CD4-positive, alpha-beta memory T cell (primary cell): ENCODE results near the gene HOXD10. TPM values are rescaled to one million over a fixed set of nuclear protein-coding genes. Genes with fewer than 3 reads are reported as not detected.
A peak's percentile ranks its signal among the peaks of the same experiment; 100 is the strongest.

Source experiments
- CTCF ChIA-PET: fragments of 350-600 bp; sonication (Branson Sonifier 250); formaldehyde crosslinking; loops from one replicate; lab custom pipeline; 2021; ENCODE audit warnings: inconsistent platforms; ENCODE audit not compliant: partially characterized antibody; lab: Charles Lee
- POLR2A ChIA-PET: fragments of 350-600 bp; sonication (Branson Sonifier 250); formaldehyde crosslinking; loops from one replicate; lab custom pipeline; 2021; ENCODE audit not compliant: partially characterized antibody; lab: Charles Lee
- DNase-seq, 5 donors: peaks; one replicate each; pipeline versions ENCODE4 v3.0.0 to v3.0.0-alpha.2; 2020 to 2022; ENCODE audit warnings: mixed read lengths in 1 of 5
- H3K27ac ChIP-seq: one replicate; pipeline ENCODE4 v1.7.0; 2013; ENCODE audit warnings: low read depth, low read length
- H3K27me3 ChIP-seq: 2 replicates; pipeline ENCODE4 v1.7.0; 2013; ENCODE audit warnings: mild to moderate bottlenecking, low read length, moderate library complexity; ENCODE audit not compliant: insufficient read depth
- H3K36me3 ChIP-seq: 2 replicates; pipeline ENCODE4 v1.7.0; 2013; ENCODE audit warnings: mild to moderate bottlenecking, low read length, moderate library complexity; ENCODE audit not compliant: insufficient read depth
- H3K4me1 ChIP-seq: 2 replicates; pipeline ENCODE4 v1.7.0; 2013; ENCODE audit warnings: mild to moderate bottlenecking, low read length, moderate library complexity; ENCODE audit not compliant: insufficient read depth
- H3K4me3 ChIP-seq, 2 donors: one replicate each; pipeline ENCODE4 v1.7.0; 2013; ENCODE audit warnings: low read length in 2 of 2, mild to moderate bottlenecking in 1 of 2
- H3K9me3 ChIP-seq, 2 donors: one replicate each; pipeline ENCODE4 v1.7.0; 2013; ENCODE audit warnings: low read length in 2 of 2, control low read depth in 1 of 2; ENCODE audit not compliant: control insufficient read depth in 1 of 2
- H3K27ac Mint-ChIP-seq, 7 donors: one replicate each; pipeline ENCODE4 v1.8.0; 2020 to 2021; ENCODE audit warnings: mixed read lengths in 7 of 7, mild to moderate bottlenecking in 6 of 7, inconsistent platforms in 3 of 7, moderate library complexity in 3 of 7
- H3K27me3 Mint-ChIP-seq, 2 donors: one replicate each; pipeline ENCODE4 v1.8.0; 2020 to 2021; ENCODE audit warnings: mixed read lengths in 2 of 2
- H3K36me3 Mint-ChIP-seq, 2 donors: one replicate each; pipeline ENCODE4 v1.8.0; 2020 to 2021; ENCODE audit warnings: mixed read lengths in 2 of 2, inconsistent platforms in 1 of 2, mild to moderate bottlenecking in 1 of 2
- H3K4me1 Mint-ChIP-seq, 4 donors: one replicate each; pipeline ENCODE4 v1.8.0; 2020 to 2021; ENCODE audit warnings: mixed read lengths in 4 of 4, mild to moderate bottlenecking in 1 of 4
- H3K4me3 Mint-ChIP-seq, 8 donors: one replicate each; pipeline ENCODE4 v1.8.0; 2020 to 2021; ENCODE audit warnings: mixed read lengths in 8 of 8, mild to moderate bottlenecking in 7 of 8, moderate library complexity in 6 of 8, inconsistent platforms in 3 of 8
- H3K9me3 Mint-ChIP-seq, 8 donors: one replicate each; pipeline ENCODE4 v1.8.0; 2020 to 2021; ENCODE audit warnings: mixed read lengths in 8 of 8, mild to moderate bottlenecking in 5 of 8, inconsistent platforms in 3 of 8, moderate library complexity in 1 of 8
- intact Hi-C: fragments of 100-400 bp; cut with micrococcal nuclease; formaldehyde crosslinking; loops from one replicate; pipeline ENCODE4 v1.15.1; 2023
- polyA plus RNA-seq, 2 donors: library from polyadenylated mRNA; unstranded; fragments of 300-500 nt; fragmentation: Illumina TruSeq; gene quantifications; one replicate each; pipeline ENCODE4 v1.2.3, GENCODE V29; 2021
- total RNA-seq, 2 experiments: library from RNA; stranded (reverse); gene quantifications; one replicate each; pipeline ENCODE4 v1.2.3, GENCODE V29; 2021

HOXD10 gene
- total and polyA plus RNA-seq, 4 experiments from 2014 or later = not detected

GRCh38 chr2:176136374-176137251, 20.0 kb downstream of the HOXD10 start:
- H3K4me3 ChIP-seq = no peak overlapping the region
- POLR2A ChIA-PET = no interaction called here
- intact Hi-C loops = no loop called here
- H3K36me3 ChIP-seq = no peaks in the 10 kb centered on the region
- H3K4me1 ChIP-seq = peaks cover 38% of the 10 kb centered on the region
- no peak for DNase-seq
- H3K4me1 Mint-ChIP-seq = peaks cover 18 to 54% (median 39%) of the 10 kb centered on the region in 4 donors
- CTCF ChIA-PET = interaction anchor here (1.6 to 2.1 kb wide), 2 partner anchors 9 to 319 kb away, joined by 6 to 8 read pairs; no protein-coding TSS in a partner anchor
- peaks cover 0 to 41% (median 34%) of the 10 kb centered on the region in 8 donors for H3K9me3 Mint-ChIP-seq
- peaks cover 2 to 8% of the 10 kb centered on the region in 2 donors for H3K36me3 Mint-ChIP-seq
- H3K9me3 ChIP-seq = no peaks in the 10 kb centered on the region
- no peak overlapping the region for H3K27ac ChIP-seq
- H3K27ac Mint-ChIP-seq = peak overlapping the region in 2 of 7 donors; percentile 26 to 54
- peak overlapping the region in 6 of 8 donors; percentile 48 to 77 (median 66) for H3K4me3 Mint-ChIP-seq
- H3K27me3 Mint-ChIP-seq = peaks cover 72 to 79% of the 10 kb centered on the region in 2 donors
- peaks cover 94% of the 10 kb centered on the region for H3K27me3 ChIP-seq

- Histone ChIP-seq H3K4me1 (peaks cover 34% of the 10 kb centered on the region), H3K4me3 (no peak overlapping the region), H3K27ac (no peak overlapping the region), H3K9me3 (no peaks in the 10 kb centered on the region), H3K36me3 (no peaks in the 10 kb centered on the region), H3K27me3 (peaks cover 96% of the 10 kb centered on the region)
- no peak for DNase-seq
- intact Hi-C loops = no loop called here
- POLR2A ChIA-PET = no interaction called here
- Mint-ChIP-seq H3K36me3 (peaks cover 2 to 8% of the 10 kb centered on the region in 2 donors), H3K9me3 (peaks cover 0 to 40% (median 30%) of the 10 kb centered on the region in 8 donors), H3K27ac (peak overlapping the region in 2 of 7 donors; percentile 41 to 47), H3K4me3 (peak overlapping the region in 3 of 8 donors; percentile 35 to 54 (median 46)), H3K4me1 (peaks cover 16 to 52% (median 36%) of the 10 kb centered on the region in 4 donors), H3K27me3 (peaks cover 74 to 81% of the 10 kb centered on the region in 2 donors)
- CTCF ChIA-PET = no interaction called here
Measured at GRCh38 chr2:176137252-176137580, 20.6 kb downstream of the HOXD10 start.

DNA sequence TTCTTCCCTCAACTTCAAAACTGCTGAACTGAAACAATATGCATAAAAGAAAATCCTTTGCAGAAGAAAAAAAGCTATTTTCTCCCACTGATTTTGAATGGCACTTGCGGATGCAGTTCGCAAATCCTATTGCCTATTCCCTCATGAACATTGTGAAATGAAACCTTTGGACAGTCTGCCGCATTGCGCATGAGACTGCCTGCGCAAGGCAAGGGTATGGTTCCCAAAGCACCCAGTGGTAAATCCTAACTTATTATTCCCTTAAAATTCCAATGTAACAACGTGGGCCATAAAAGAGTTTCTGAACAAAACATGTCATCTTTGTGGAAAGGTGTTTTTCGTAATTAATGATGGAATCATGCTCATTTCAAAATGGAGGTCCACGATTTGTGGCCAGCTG, 21.3 kb downstream of the HOXD10 start:
- Mint-ChIP-seq H3K9me3 (peaks cover 0 to 40% (median 26%) of the 10 kb centered on the region in 8 donors), H3K4me1 (peaks cover 13 to 45% (median 32%) of the 10 kb centered on the region in 4 donors), H3K36me3 (peaks cover 1 to 8% of the 10 kb centered on the region in 2 donors), H3K27ac (peak overlapping the region in 2 of 7 donors; percentile 47 to 86), H3K4me3 (peak overlapping the region in 1 of 8 donors; percentile 4), H3K27me3 (peaks cover 72 to 78% of the 10 kb centered on the region in 2 donors)
- DNase-seq = no peak
- Histone ChIP-seq H3K27me3 (peaks cover 95% of the 10 kb centered on the region), H3K9me3 (no peaks in the 10 kb centered on the region), H3K36me3 (no peaks in the 10 kb centered on the region), H3K4me1 (peaks cover 28% of the 10 kb centered on the region), H3K4me3 (no peak overlapping the region), H3K27ac (no peak overlapping the region)
- POLR2A ChIA-PET = no interaction called here
- CTCF ChIA-PET = interaction anchor here (3.0 kb wide), 1 partner anchor 317 kb away, joined by 28 read pairs; no protein-coding TSS in a partner anchor
- intact Hi-C loops = no loop called here

GRCh38 chr2:176138526-176138922, 21.9 kb downstream of the HOXD10 start:
- Mint-ChIP-seq H3K27me3 (peaks cover 72 to 78% of the 10 kb centered on the region in 2 donors), H3K27ac (peak overlapping the region in 3 of 7 donors; percentile 57 to 86 (median 74)), H3K9me3 (peaks cover 0 to 40% (median 26%) of the 10 kb centered on the region in 8 donors), H3K4me1 (peaks cover 13 to 44% (median 31%) of the 10 kb centered on the region in 4 donors), H3K36me3 (peaks cover 1 to 8% of the 10 kb centered on the region in 2 donors), H3K4me3 (peak overlapping the region in 4 of 8 donors; percentile 3 to 70 (median 14))
- peaks cover 27% of the 10 kb centered on the region for H3K4me1 ChIP-seq
- CTCF ChIA-PET = interaction anchor here (1.3 to 3.0 kb wide), 3 partner anchors 12 to 513 kb away, joined by 3 to 28 read pairs (median 7); no protein-coding TSS in a partner anchor
- no peak overlapping the region for H3K27ac ChIP-seq
- POLR2A ChIA-PET = no interaction called here
- no peak overlapping the region for H3K4me3 ChIP-seq
- H3K36me3 ChIP-seq = no peaks in the 10 kb centered on the region
- DNase-seq = no peak
- intact Hi-C loops = no loop called here
- H3K27me3 ChIP-seq = peaks cover 91% of the 10 kb centered on the region
- H3K9me3 ChIP-seq = no peaks in the 10 kb centered on the region

DNA sequence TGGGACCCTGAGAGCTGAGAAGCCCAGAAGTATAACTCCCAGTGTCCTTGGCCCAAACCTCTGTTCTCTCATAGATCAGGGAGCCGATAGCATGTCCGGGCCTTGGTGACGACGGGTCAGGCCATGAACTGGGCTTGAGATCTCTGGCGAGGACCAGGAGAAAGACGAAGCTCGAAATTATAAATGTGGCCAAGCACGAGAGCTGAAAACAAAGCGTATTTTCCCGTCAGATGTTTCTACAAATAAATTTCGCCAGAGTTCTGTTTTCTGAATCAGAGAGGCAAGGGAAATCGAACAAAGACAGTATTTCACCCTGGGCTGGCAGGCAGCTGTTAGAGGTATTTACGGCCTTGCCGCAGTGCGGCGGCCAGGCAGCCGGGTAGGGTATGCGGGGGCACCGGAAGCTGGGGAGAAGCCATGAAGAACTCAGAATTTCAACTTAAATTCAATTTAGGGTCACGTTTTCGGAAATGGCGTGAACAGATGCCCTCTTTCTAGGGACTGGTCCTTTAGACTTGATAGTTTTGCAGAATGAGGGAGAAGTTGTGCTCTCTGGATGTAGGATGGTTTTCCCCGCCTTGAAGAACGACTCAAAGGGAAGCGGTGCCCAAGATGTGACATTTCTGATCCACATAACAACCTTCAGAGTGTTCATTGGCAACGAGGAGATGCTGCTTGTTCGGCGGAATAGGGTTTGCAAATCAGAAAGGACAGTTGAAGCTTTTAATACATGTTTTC, 22.5 kb downstream of the HOXD10 start:
- H3K27ac Mint-ChIP-seq = peak overlapping the region in 2 of 7 donors; percentile 74 to 86
- Histone ChIP-seq H3K36me3 (no peaks in the 10 kb centered on the region), H3K27ac (no peak overlapping the region), H3K4me3 (no peak overlapping the region), H3K4me1 (peaks cover 27% of the 10 kb centered on the region), H3K9me3 (no peaks in the 10 kb centered on the region), H3K27me3 (peaks cover 88% of the 10 kb centered on the region)
- H3K27me3 Mint-ChIP-seq = peaks cover 71 to 78% of the 10 kb centered on the region in 2 donors
- ChIA-PET CTCF (interaction anchor here (1.1 to 3.0 kb wide), 5 partner anchors 8 to 1010 kb away, joined by 3 to 28 read pairs (median 7); no protein-coding TSS in a partner anchor), POLR2A (no interaction called here)
- H3K4me1 Mint-ChIP-seq = peaks cover 13 to 44% (median 31%) of the 10 kb centered on the region in 4 donors
- H3K4me3 Mint-ChIP-seq = peak overlapping the region in 7 of 8 donors; percentile 5 to 53 (median 14)
- peaks cover 0 to 40% (median 23%) of the 10 kb centered on the region in 8 donors for H3K9me3 Mint-ChIP-seq
- intact Hi-C loops = no loop called here
- H3K36me3 Mint-ChIP-seq = peaks cover 1 to 8% of the 10 kb centered on the region in 2 donors
- DNase-seq = no peak

- Histone ChIP-seq H3K27ac (no peak overlapping the region), H3K9me3 (no peaks in the 10 kb centered on the region), H3K4me1 (peaks cover 27% of the 10 kb centered on the region), H3K4me3 (no peak overlapping the region), H3K27me3 (peaks cover 82% of the 10 kb centered on the region), H3K36me3 (no peaks in the 10 kb centered on the region)
- Mint-ChIP-seq H3K4me1 (peaks cover 13 to 43% (median 31%) of the 10 kb centered on the region in 4 donors), H3K36me3 (peaks cover 1 to 8% of the 10 kb centered on the region in 2 donors), H3K27me3 (peaks cover 71 to 74% of the 10 kb centered on the region in 2 donors), H3K9me3 (peaks cover 0 to 40% (median 23%) of the 10 kb centered on the region in 8 donors), H3K27ac (peak overlapping the region in 2 of 7 donors; percentile 74), H3K4me3 (peak overlapping the region in 3 of 8 donors; percentile 32 to 50 (median 40))
- POLR2A ChIA-PET = interaction anchor here (1.6 kb wide), 1 partner anchor 8 kb away, joined by 3 read pairs; no protein-coding TSS in a partner anchor
- CTCF ChIA-PET = interaction anchor here (0.8 to 3.0 kb wide), 8 partner anchors 8 to 1009 kb away, joined by 3 to 28 read pairs (median 4); no protein-coding TSS in a partner anchor
- DNase-seq = no peak
- intact Hi-C loops = no loop called here
Measured at GRCh38 chr2:176139661-176140512, 23.3 kb downstream of the HOXD10 start.
